Measurements from ENCODE around the gene BAK1.
"Not testable (repeated sequence)": the region's sequence is repeated elsewhere in the genome, so short reads cannot be mapped to it uniquely, and the experiment has no call there.

The BAK1 gene

GRCh38 chr6:33585403-33586107 is 5.5 kb upstream of the BAK1 start:
- DNase-seq: peak; percentile 80 to 95

DNA sequence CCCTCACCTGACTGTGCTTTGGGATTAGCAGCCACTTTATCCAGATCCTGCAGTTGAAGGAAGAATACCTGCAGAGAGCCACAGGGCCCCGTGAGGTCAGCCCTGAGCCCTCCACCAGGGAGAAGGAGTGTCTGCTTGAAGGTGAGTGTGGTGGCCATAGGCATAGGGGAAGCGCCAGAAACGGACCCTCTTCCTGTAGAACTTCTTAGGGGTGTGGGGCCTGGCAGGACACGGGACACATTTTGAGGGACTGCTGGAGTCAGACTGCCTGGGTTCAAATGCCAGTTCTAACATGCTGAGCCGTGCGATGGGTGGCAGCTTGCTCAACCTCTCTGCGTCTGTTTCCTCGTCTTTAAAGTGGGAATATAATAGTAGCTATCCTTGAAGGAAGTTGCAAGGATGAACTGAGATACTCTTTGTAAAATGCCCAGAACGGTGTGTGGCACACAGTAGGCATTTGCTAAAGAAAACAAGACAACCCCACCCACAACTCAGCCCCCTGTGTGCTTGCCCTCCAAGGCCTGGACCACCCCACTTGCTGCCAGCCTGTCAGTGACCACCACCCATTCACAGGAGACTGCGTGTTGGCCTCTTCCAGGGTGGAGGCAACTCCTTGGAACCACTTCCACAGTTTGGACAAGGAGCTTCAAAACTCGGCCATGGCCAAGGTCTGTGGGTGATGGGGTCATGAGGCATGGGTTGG is 4.8 kb upstream of the BAK1 start:
- no peak for DNase-seq

GRCh38 chr6:33583591-33584155 is 3.6 kb upstream of the BAK1 start:
- no peak for DNase-seq

- DNase-seq: no peak
Observed at GRCh38 chr6:33581186-33581585, 1.1 kb upstream of the BAK1 start.

GRCh38 chr6:33578588-33579011 is 1.5 kb downstream of the BAK1 start:
- DNase-seq: no peak

- no peak for DNase-seq
Observed at GRCh38 chr6:33578164-33578563, 1.9 kb downstream of the BAK1 start.

GRCh38 chr6:33577718-33578117 is 2.4 kb downstream of the BAK1 start:
- no peak for DNase-seq

GRCh38 chr6:33577106-33577535 is 3.0 kb downstream of the BAK1 start:
- no peak for DNase-seq

- DNase-seq: no peak
Observed at GRCh38 chr6:33576668-33577067, 3.4 kb downstream of the BAK1 start.

GRCh38 chr6:33575211-33575610 is 4.9 kb downstream of the BAK1 start:
- no peak for DNase-seq

- no peak for DNase-seq
Observed at GRCh38 chr6:33571637-33572316, 8.3 kb downstream of the BAK1 start.

DNA sequence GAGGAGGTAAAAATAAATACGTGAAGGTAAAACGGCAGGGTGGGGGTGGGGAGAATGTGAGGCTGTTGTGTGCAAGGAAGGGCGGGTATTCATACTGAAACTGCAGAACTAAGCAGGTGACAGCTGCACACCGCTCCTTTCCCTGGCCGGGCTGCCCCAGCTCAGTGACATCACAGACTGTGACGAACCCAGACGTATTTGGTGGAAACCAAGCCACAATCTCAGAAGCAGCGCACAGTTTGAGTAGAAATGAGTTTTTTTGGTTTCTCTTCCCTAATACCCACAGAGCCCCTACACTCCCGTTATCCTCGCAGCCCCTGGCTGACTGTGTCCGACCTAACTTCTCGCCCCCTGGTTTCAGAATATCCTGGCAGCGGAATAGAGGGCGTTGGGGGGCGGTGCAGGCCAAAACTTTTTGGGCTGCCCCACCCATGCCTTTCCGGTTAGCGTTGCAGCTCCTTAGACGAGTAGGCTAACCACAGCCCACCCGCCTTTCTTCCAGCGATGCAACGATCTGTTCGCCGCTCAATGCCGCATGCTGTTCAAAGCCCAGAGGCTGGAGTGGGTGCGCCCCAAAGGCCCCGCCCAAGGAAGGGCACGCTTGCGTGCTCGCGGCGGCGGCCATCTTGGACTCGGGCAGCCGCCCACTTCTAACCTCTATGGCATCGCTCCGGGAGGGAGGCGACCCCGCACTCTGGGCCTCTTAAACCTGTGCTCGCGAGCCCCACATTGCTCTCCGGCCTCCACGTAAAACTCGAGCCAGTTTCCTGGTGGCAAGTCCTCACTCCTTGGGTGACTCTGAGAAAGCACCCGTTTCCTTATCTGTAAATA is 9.1 kb downstream of the BAK1 start:
- DNase-seq: peak; percentile 85 to 89

GRCh38 chr6:33568826-33569570 is 11.1 kb downstream of the BAK1 start:
- DNase-seq: no peak

DNA sequence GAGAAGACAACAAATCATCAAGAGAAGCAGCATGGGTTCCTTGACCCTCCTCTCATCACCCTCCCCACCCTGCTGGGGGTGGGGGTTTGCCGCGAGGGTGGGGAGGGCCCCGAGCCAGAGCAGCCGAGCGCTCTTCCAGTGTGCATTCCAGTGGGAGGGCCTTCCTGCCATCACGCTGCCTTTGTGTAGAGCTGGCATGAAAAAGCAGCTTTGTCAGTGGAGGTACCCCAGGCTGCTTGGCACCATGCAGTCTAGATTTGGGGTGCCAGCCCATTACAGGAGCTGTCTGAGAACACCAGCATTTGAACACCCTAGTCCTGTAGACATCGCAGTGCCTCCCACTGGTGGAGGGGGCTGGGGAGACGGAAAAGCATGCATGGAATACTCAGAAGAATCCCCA is 12.2 kb downstream of the BAK1 start:
- no peak for DNase-seq

- DNase-seq: no peak
Observed at GRCh38 chr6:33566182-33567084, 13.6 kb downstream of the BAK1 start.

DNA sequence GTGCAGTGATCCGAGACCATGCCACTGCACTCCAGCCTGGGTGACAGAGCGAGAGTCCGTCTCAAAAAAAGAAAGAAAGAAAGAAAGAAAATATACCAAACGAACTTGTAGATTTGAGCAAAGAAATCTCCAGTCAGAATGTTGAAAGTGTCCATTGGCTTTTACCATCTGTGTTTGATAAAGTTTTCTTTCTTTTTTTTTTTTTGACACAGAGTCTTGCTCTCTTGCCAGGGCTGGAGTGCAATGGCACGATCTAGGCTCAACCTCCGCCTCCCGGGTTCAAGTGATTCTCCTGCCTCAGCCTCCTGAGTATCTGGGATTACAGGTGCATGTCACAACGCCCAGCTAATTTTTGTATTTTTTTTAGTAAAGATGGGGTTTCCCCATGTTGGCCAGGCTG is 21.3 kb downstream of the BAK1 start:
- no peak for DNase-seq

GRCh38 chr6:33557376-33557775 is 22.7 kb downstream of the BAK1 start:
- no peak for DNase-seq

DNA sequence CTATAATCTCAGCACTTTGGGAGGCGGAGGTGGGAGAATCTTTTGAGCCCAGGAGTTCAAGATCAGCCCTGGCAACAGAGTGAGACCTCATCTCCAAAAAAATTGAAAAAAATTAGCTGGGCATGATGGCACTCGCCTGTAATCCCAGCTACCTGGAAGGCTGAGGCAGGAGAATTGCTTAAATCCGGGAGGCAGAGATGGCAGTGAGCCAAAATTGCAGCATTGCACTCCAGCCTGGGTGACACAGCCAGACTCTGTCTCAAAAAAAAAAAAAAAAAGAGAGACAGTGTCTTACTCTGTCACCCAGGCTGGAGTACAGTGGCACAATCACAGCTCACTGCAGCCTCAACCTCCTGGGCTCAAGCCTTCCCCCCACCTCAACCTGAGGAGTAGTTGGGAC is 27.2 kb downstream of the BAK1 start:
- DNase-seq: not testable (repeated sequence)

- DNase-seq: no peak
Observed at GRCh38 chr6:33552252-33552651, 27.8 kb downstream of the BAK1 start.

GRCh38 chr6:33551538-33551937 is 28.5 kb downstream of the BAK1 start:
- DNase-seq: no peak

DNA sequence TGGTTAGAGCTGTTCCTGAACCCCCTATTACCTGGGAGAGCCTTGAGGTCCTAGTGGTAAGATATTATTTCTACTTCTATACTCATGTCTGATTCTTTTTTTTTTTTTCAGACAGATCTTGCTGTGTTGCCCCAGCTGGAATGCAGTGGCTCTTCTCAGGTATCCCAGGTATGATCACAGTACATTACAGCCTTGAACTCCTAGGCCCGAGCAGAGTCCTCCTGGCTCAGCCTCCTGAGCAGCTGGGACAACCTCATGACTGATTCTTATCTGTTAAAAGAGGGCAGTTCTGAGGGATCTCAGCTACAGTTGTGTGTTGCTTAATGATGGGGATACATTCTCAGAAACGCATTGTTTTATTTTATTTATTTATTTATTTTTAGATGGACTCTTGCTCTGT is 30.2 kb downstream of the BAK1 start:
- no peak for DNase-seq

Data from stimulated activated CD4-positive, alpha-beta T cell treated with anti-CD3 and anti-CD28 coated beads, Interleukin-2, amount 100 ng/mL, for 48 hours (primary cell).